ENCODE measurements around the gene TMEM129. TPM values are rescaled to one million over a fixed set of nuclear protein-coding genes. Genes with fewer than 3 reads are reported as not detected.
A peak's percentile ranks its signal among the peaks of the same experiment; 100 is the strongest.

Gene TMEM129
- total and polyA plus RNA-seq, 2 donors: 18.5 to 64.8 TPM

DNA sequence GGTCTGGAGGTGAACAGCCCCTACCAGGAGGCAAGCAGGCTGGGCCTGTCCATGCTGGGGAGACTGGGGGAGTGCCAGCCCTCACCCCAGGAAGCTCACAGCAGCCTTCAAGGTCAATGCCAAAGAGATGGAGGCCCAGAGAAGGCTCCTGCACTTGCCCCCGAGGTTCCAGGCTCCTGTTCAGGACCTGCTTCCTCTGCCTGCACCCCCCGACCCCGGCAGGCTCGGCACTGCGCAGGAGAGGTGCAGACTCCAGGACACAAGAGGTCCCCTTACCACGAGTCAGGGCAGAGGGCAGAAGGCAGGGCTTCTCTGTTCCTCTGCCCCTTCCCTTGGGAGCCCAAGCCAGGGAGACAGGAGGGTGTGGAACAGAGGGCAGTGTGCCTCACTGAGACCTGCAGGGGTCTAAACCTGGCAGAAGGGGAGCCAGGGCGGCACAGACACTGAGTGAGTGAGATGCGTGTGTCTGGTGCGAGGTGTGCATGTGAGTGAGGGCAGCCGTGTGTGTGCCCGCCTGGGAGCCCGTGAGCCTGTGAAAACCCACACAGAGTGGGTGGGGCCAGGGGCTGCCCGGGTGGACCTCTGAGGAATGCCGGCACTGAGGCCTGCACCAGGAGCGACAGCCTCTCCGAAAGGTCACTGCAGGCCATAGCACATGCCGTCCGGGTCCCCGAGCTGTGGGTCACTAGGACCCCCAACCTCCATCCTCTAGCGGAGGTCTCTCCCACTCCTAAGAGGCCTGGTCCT, 41.3 kb upstream of the TMEM129 start:
- WGBS: 88% methylated on average over 20 of the region's 20 CpGs
- no peak for DNase-seq (ENCODE audit: extremely low spot score)

DNA sequence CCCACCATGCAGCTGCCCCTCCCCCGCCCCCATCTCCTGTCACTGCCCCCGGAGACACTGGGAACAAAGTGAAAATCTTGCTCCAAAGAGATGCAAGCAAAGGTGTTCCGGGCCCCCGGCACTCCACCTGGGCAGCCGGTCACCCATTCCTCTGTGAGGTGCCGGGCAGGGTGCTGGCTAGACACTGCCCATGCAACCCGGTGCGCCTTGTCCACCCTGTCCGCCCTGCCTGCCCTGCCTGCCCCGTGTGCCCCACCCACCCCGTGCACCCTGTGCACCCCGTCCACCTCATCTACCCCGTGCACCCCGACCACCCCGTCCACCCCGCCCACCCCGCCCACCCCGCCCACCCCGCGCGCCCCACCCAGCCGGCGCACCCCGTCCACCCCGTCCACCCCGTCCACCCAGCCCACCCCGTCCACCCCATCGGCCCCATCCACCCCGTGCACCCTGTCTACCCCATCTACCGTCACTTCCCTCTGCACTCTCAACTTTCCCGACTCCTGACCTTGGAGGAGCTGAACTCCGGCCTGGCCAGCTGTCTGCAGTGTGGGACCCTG, 40.1 kb upstream of the TMEM129 start:
- no peak for DNase-seq (ENCODE audit: extremely low spot score)
- Histone ChIP-seq H3K4me1 (ENCODE audit: insufficient read depth) (no peaks in the 10 kb centered on the region), H3K4me3 (ENCODE audit: low read depth, low read length) (no peak overlapping the region), H3K36me3 (ENCODE audit: insufficient read depth) (no peaks in the 10 kb centered on the region), H3K27ac (ENCODE audit: low read depth) (no peak overlapping the region)
- WGBS: 71% methylated on average over 32 of the region's 32 CpGs

More for the DNA sequence above, 41.3 kb upstream of the TMEM129 start:
- peaks cover 2% of the 10 kb centered on the region for H3K4me1 ChIP-seq (ENCODE audit: insufficient read depth)
- no peaks in the 10 kb centered on the region for H3K36me3 ChIP-seq (ENCODE audit: insufficient read depth)
- no peak overlapping the region for H3K27ac ChIP-seq (ENCODE audit: low read depth)
- H3K4me3 ChIP-seq (ENCODE audit: low read depth, low read length): no peak overlapping the region

DNA sequence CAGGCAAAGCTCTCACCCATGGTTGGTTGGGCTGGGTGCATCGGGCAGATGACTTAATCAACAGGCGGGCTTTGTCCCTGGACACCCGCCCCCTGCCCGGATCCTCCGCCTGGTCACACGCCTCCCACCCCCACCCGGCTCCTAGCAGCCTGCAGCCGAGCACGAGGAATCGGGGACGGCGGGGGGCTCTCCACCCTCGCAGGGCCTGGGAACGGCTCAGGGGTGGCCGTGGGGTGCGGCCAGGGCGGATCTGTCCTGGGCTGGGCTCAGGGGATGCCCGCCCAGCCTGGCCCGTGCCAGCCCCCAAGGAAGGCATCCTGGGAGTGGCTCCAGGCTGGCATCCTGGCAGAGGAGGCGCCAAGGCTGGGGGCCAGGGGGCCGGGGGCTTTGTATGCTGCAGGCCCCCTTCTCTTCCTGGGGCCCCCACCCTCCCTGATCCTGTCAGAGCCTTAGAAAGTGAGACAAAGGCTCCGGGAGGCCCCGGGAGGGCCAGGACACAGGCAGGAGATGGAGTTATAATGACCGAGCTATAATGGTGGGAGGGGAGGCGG, 39.5 kb upstream of the TMEM129 start:
- 50% methylated on average over 25 of the region's 25 CpGs for WGBS
- no peak overlapping the region for H3K27ac ChIP-seq (ENCODE audit: low read depth)

DNA sequence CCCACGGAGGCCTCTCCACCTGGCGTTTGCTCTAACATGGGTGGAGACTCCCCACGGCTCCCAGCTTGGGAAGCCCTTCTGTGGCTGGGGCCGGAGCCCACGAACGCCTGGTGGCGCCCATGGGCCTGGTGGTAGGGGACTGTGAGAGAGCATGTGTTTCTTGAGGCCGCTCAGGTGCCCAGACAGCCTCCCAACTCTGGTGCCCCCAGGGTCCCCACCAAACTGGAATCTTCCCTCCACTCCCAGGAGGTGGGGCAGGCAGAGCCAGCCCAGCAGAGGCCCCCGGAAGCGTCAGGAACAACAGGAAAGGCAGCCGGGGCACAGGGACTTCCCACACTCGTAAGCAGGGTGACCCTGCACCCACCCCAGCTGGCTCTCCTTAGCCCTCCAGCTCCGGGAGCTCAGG, 38.7 kb upstream of the TMEM129 start:
- H3K27ac ChIP-seq (ENCODE audit: low read depth): peak overlapping the region; percentile 34
- no peak overlapping the region for H3K4me3 ChIP-seq (ENCODE audit: low read depth, low read length)
- 75% methylated on average over 13 of the region's 13 CpGs for WGBS
- no peaks in the 10 kb centered on the region for H3K4me1 ChIP-seq (ENCODE audit: insufficient read depth)
- DNase-seq (ENCODE audit: extremely low spot score): no peak
- no peaks in the 10 kb centered on the region for H3K36me3 ChIP-seq (ENCODE audit: insufficient read depth)

More for the DNA sequence above, 39.5 kb upstream of the TMEM129 start:
- H3K36me3 ChIP-seq (ENCODE audit: insufficient read depth): no peaks in the 10 kb centered on the region
- H3K4me3 ChIP-seq (ENCODE audit: low read depth, low read length): no peak overlapping the region
- H3K4me1 ChIP-seq (ENCODE audit: insufficient read depth): no peaks in the 10 kb centered on the region
- no peak for DNase-seq (ENCODE audit: extremely low spot score)

DNA sequence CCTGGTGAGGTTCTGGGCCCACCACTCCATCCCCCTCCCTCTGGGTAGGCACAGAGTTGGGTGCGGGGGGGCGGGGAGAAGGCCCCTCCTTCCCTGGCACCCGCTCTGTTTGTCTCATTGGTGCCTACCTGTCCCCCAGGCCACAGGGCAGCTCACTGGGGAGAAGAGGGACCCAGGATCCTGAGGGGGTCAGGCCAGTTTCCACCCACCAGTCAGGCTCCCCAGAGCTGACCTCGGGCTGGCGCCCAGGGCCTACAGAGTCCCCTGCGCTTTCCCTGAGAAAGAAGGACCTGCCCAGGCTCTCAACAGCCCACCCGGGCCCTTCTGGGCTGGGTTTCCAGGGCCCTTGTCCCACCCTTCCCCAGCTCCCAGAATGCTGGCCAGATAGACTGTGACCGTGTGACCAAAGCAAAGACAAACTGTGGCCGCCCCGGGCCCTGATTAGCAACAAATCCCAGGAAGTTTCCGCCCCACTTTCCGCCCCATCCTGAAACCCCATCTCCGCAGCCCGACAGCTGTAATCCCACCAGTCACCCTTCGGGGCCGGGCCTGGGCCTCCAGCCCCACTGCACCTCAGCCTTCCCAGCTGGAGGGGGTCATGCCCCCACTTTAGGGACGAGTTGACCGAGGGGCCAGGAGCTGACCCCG, 38.2 kb upstream of the TMEM129 start:
- WGBS: 80% methylated on average over 19 of the region's 19 CpGs
- Histone ChIP-seq H3K4me3 (ENCODE audit: low read depth, low read length) (no peak overlapping the region), H3K36me3 (ENCODE audit: insufficient read depth) (no peaks in the 10 kb centered on the region), H3K27ac (ENCODE audit: low read depth) (peak overlapping the region; percentile 71), H3K4me1 (ENCODE audit: insufficient read depth) (no peaks in the 10 kb centered on the region)
- no peak for DNase-seq (ENCODE audit: extremely low spot score)

DNA sequence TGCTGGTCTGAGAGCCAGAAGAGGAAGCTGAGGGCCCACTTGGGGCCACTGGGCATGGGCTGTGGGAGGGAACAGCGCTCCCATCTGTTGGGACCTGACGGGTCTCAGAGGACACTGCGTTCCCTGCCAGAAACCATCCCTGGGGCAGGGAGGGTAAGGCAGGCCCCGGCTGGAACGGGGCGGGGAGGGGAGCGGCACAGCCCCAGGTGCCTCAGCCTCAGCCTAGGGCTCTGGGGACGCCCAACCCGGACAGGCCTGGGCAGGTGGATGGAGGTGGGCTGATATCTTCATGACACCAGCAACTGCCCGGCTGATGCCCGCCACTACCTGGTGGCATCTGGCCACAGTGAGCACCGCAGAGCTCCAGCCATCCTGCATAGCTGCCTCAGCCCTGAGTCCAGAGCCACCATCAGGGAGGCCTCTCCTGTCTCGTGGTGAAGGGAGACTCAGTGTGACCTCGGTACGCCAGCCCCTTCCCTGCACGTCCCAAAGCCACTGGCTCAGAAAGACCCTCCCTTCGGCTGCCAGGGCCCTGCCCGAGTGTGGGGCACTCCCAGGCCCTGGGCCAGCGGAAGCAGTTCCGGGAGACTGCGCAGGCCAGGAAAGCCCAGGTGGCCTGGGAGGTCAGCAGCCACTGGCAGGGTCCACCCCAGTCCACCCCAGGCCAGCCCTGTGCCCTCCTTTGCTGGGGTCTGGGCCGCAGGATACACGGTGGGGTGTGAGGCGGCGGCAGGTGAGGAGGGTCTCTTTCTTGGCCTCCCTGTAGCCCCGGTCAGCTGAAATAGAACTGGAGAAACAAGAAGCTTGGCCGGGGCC, 37.4 kb upstream of the TMEM129 start:
- Histone ChIP-seq H3K27ac (ENCODE audit: low read depth) (peak overlapping the region; percentile 76), H3K36me3 (ENCODE audit: insufficient read depth) (no peaks in the 10 kb centered on the region), H3K4me1 (ENCODE audit: insufficient read depth) (no peaks in the 10 kb centered on the region), H3K4me3 (ENCODE audit: low read depth, low read length) (no peak overlapping the region)
- DNase-seq (ENCODE audit: extremely low spot score): no peak
- 89% methylated on average over 27 of the region's 27 CpGs for whole genome bisulfite sequencing

DNA sequence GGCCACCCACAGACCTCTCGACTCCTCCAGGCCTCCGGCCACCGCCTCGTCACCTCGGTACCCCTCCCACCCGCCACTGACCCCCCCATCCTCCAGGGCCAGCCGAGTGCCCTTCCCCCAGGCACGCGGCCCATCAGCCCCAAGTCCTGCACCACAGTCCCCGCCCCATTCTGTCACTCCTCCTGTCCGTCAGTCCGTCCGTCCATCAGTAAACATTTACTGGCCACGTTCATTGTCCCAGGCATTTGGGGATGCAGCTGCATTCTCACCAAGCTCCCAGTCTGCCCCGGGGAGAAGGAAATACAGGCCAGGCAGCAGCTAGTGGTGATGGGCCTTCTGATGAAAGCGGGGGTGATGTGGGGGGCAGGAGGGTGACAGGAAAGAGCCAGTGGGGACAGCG, 36.7 kb upstream of the TMEM129 start:
- Histone ChIP-seq H3K27ac (ENCODE audit: low read depth) (peak overlapping the region; percentile 76), H3K4me1 (ENCODE audit: insufficient read depth) (no peaks in the 10 kb centered on the region), H3K4me3 (ENCODE audit: low read depth, low read length) (no peak overlapping the region), H3K36me3 (ENCODE audit: insufficient read depth) (no peaks in the 10 kb centered on the region)
- 63% methylated on average over 17 of the region's 17 CpGs for WGBS
- no peak for DNase-seq (ENCODE audit: extremely low spot score)

DNA sequence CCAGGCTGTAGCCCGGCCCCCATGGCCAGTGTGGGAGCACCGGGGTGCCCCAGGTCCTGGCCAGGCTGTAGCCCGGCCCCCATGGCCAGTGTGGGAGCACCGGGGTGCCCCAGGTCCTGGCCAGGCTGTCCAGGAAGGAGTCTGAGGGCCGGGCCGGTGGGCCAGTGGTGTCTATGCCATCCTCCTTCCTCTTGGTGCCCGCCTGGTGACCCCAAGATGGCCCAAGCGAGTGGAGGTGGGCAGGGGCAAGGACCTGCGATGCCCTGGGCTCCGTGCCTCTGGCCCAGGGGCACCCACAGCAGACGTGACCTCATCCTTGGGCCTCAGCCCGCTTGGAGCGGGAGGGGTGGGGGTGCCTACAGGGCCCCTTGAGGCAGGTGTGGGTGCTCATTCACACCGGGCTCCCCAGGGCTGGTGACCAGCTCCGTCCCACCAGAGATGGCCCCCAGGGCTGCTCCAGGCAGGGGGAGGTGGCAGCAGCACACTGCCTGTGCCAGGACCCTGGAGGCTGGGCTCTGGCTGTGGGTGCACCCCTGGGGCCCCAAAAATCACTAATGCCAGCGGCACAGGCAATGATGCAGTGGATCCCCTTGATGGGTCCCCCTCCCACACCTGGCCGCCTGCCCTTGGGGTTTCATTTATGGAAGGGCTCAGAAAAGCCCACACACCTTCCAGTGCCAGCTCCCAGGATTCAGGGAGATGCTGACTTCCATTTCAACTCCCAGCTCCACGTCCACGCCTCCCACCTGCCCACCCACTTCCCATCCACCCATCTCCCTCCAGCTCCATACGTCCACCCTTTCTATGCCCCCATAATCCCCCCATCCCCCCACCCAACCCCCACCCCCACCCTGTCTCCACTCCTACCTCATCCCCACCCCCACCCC, 36.0 kb upstream of the TMEM129 start:
- no peak for DNase-seq (ENCODE audit: extremely low spot score)
- no peak overlapping the region for H3K27ac ChIP-seq (ENCODE audit: low read depth)
- H3K4me1 ChIP-seq (ENCODE audit: insufficient read depth): no peaks in the 10 kb centered on the region
- no peaks in the 10 kb centered on the region for H3K36me3 ChIP-seq (ENCODE audit: insufficient read depth)
- H3K4me3 ChIP-seq (ENCODE audit: low read depth, low read length): no peak overlapping the region
- WGBS: 84% methylated on average over 20 of the region's 20 CpGs

DNA sequence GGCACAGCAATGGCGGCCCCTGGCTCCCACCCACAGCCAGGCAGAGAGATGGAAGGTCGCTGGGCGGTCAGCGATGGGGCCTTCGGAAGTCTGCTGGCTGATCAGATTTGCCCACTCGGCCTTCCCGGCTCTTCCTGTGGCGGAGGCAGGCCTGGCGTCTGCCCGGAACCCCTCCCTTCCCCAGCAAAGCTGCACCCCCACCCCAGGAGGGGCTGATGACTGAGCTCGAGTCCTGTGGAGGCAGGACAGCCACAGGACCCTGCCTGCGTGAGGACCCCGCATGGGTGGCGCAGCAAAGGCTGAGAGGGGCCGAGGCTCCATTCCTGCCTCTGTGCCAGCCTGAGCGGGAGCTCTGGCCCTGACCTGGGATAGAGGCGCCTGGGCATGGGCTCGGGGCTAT, 35.0 kb upstream of the TMEM129 start:
- DNase-seq (ENCODE audit: extremely low spot score): no peak
- H3K4me1 ChIP-seq (ENCODE audit: insufficient read depth): no peaks in the 10 kb centered on the region
- no peak overlapping the region for H3K4me3 ChIP-seq (ENCODE audit: low read depth, low read length)
- no peaks in the 10 kb centered on the region for H3K36me3 ChIP-seq (ENCODE audit: insufficient read depth)
- WGBS: 71% methylated on average over 18 of the region's 18 CpGs
- H3K27ac ChIP-seq (ENCODE audit: low read depth): no peak overlapping the region

DNA sequence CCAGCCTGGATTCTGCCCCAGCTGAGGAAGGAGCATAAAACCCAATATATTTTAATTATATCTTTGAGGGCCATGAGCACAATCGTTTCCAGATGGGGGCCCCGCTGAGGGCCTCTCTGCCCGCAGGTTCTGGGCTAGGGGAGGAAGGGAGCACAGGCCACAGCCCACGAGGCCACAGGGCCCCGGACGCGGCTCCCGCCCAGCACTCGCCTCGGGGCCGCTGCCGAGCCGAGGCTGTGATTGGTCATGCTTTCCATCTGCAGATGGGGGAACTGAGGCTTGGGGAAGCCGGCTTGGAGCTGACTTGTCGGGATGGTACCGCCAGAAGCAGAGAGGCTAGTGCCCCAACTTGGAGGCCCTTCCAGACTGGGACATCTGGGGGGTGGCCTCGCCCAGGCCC, 34.2 kb upstream of the TMEM129 start:
- H3K36me3 ChIP-seq (ENCODE audit: insufficient read depth): no peaks in the 10 kb centered on the region
- H3K4me3 ChIP-seq (ENCODE audit: low read depth, low read length): no peak overlapping the region
- H3K4me1 ChIP-seq (ENCODE audit: insufficient read depth): no peaks in the 10 kb centered on the region
- H3K27ac ChIP-seq (ENCODE audit: low read depth): no peak overlapping the region
- 86% methylated on average over 17 of the region's 17 CpGs for WGBS
- no peak for DNase-seq (ENCODE audit: extremely low spot score)

DNA sequence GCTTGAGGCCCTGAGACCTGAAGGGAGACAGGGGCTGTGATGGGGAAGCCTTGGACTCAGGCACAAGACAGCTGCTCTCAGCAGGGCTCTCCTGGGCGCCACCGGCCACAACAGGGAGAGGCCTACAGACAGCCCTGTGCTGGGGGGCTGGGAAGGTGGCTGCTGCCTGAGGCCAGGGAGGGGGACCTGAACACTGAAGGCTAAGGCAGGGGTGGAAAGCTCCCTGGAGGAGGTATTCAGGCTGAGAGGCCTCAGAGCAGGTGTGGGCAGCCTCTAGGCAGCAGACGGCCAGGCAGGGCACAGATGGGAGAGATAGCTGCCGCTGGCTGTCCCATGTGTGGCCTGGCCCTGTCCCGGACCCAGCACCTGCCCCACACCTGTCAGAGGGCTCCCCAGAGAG, 33.2 kb upstream of the TMEM129 start:
- no peak overlapping the region for H3K27ac ChIP-seq (ENCODE audit: low read depth)
- H3K36me3 ChIP-seq (ENCODE audit: insufficient read depth): no peaks in the 10 kb centered on the region
- H3K4me3 ChIP-seq (ENCODE audit: low read depth, low read length): no peak overlapping the region
- H3K4me1 ChIP-seq (ENCODE audit: insufficient read depth): no peaks in the 10 kb centered on the region
- DNase-seq (ENCODE audit: extremely low spot score): no peak
- 88% methylated on average over 5 of the region's 5 CpGs for WGBS

DNA sequence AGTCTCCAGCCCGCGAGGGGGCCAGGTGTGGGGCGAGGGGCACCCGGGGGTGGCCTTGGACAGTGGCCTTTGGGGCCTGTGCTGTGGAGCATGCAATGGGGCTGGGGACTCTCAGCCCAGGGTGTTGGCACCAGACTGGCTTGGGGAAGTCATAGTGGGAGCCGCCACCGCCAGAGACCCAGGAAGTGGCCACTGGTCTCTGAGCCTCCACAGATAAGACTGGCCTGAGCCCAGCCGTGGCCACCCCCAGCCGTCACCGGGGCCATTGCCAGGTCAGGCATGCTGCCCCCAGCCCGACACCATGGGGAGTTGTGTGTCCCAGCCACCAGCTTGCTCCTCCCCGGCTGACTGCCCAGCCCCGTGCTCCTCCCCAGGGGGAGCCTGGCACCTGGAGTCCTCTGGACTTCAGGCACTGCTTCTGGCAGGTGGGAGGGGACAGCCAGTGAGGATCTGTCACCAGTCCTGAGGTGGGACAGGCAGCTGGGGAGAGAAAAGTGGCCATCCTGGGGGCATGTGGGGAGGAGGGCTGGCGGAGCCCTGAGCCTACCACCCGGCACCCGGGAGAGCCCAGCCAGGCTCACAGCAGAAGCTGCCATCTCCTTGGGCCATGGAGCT, 32.7 kb upstream of the TMEM129 start:
- no peaks in the 10 kb centered on the region for H3K36me3 ChIP-seq (ENCODE audit: insufficient read depth)
- H3K27ac ChIP-seq (ENCODE audit: low read depth): peak overlapping the region; percentile 54
- no peaks in the 10 kb centered on the region for H3K4me1 ChIP-seq (ENCODE audit: insufficient read depth)
- H3K4me3 ChIP-seq (ENCODE audit: low read depth, low read length): no peak overlapping the region
- WGBS: 87% methylated on average over 15 of the region's 15 CpGs
- no peak for DNase-seq (ENCODE audit: extremely low spot score)
